GM21576 (cell line): ENCODE results near the gene NUDT16L1.

Experiments used
- ATAC-seq: cut with Tn5 transposase; IDR thresholded peaks from one replicate; pipeline ENCODE4 v1.9.1; 2021; ENCODE audit warnings: mild to moderate bottlenecking, moderate library complexity; ENCODE audit not compliant: unreplicated experiment

The NUDT16L1 gene

DNA sequence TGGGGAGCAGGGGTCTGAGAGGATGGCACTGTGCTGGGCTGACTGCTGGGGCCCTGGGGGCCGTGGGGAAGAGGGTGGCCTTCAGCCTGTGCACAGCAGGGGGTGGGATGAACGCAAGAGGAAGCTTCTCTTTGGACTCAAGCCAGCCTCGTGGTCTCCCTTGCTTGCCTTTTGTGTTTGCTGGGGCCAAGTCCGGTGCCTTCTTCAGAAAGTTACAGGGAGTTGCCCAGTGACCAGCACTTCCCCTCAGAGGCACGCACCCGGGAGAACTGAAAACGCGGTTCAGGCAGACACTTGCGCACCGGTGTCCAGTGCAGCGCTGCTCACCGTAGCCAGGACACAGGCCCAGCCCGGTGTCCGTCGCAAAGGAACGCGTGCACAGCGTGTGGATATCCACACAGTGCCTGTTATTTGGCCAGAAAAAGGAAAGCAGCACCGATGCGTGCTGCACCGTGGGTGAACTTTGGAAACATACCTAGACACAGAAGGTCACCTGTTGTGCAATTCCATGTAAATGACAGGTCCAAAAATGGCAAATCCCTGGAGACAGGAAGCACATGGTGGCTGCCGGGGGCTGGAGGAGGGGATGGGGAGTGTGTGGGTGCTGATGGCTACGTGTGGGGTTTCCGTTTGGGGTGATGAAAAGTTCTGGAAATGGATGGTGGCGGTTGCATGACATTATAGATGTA, 29.4 kb upstream of the NUDT16L1 start:
- ATAC-seq, result no peak

DNA sequence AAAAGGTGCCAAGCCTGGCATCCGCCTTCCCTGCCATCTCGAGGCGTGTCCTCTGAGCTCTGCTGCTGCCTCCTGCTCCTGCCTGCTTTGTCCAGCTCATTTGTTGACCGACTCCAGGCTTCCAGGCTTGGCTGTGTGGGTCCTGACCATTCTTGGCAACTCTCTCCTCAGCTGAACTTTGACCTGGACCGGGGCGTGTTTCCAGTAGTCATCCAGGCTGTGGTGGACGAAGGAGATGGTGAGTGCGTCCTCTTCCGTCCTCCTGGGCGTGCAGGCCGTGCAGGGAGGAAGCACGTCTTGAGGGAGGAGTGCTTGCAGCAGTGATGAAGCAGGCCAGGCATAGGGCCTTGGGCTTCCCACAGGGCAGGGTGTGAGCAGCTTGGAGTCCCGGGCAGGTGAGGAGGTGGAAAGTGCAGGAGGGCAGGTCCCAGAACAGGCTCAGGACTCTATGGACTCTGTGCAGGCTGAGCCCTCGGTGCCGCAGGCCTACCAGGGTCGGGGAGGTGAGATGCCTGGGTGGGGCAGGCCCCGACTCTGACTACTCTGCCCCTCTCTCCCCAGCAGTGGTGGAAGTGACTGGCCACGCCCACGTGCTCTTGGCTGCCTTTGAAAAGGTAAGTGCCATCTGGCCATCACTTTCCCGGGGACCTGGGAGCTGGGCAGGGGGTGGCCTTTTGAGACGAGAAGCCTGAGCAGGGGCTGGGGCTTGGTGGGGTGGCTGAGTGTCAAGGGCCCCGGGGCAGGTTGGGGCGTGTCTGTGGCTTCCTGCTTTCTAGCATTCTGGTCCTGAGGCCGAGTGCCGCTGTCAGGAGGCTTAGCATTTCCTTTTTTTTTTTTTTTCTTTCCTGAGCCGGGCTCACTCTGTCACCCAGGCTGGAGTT, 28.6 kb upstream of the NUDT16L1 start:
- no peak for ATAC-seq

DNA sequence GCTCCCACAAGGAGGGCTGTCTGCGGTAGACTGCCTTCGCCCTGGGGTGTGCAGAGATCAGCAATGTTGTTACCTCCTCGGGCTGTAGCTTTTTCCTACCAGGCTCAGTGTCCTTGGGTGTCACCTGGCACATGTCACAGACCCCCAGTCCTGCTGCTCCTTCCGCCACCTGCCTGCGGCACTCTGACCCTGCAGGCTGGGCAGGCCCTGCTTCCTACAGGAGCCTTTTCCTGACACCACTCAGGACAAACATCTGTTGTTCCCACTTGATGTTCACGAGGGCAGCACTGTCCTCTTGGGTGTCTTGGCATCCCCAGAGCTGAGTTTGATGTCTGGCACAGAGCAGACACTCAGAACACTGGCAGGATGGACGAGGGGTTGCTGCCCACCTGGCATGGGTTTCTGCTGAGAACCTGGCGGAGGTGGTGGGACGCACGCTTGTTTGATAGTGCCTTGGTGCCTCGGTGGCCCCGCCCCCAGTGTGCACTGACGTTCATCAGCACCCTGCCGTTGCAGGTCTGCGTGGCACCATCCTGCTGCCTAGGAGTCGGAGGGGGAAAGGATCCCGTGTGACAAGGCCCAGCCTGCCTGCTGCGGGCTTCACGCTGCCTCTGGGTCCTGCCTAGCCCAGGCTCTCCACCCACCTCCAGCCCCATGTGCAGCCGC, 26.7 kb upstream of the NUDT16L1 start:
- no peak for ATAC-seq

DNA sequence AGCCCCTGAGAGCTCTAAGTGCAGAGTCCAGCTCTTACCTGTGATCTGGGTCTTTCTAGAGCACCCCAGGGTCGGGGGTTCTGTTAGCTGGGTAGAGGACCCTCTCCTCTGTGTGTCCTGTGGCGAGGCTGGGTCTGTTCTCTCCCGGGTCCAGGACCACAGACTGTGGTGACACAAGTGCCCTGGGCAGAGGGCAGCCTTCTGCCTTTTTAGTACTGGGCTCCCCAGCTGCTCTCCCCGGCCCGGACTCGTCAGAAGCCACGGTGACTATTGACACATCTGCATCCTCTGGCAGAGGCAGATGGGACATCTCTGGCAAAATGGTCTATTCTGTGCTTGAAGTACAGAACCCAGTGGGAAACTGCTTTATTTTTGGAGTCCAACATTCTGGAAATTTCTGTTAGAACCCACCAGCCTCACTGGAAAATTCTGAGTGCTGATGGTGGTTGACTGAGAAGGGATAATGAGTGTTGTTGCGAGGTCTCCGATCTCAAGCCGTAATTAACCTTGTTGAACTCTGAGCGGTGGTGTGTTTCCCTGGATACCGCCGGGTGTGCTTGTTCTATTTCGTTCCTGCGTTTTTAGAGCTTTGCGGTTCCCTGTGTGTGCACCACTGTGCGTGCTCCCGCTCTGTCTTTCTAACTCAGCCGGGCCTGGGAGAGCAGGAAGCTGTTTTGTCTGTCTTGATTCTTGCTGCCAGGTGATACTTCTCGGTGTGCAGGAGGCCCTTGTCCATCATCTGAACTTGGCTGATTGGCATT, 26.0 kb upstream of the NUDT16L1 start:
- ATAC-seq, result no peak

DNA sequence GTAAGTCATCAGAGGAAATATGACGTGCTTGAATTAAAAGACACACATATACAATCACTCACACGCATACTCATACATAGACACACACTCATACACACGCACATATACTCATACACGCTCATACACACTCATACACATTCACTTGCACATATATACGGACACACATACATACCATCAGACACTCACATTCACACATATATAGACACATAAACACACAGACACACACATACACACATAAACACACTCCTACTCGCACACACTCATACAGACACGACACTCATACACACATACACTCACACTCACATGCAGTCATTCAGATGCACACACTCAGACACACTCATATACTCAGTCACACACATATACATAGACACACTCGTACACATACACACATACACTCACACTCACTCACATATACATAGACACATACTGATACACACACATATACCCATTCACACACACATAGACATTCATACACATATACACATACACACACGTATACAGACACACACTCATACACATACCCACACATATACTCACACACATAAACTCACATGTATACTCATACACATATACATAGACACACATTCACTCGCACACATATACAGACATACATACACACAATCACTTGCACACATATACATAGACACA, 24.9 kb upstream of the NUDT16L1 start:
- ATAC-seq, result no peak

DNA sequence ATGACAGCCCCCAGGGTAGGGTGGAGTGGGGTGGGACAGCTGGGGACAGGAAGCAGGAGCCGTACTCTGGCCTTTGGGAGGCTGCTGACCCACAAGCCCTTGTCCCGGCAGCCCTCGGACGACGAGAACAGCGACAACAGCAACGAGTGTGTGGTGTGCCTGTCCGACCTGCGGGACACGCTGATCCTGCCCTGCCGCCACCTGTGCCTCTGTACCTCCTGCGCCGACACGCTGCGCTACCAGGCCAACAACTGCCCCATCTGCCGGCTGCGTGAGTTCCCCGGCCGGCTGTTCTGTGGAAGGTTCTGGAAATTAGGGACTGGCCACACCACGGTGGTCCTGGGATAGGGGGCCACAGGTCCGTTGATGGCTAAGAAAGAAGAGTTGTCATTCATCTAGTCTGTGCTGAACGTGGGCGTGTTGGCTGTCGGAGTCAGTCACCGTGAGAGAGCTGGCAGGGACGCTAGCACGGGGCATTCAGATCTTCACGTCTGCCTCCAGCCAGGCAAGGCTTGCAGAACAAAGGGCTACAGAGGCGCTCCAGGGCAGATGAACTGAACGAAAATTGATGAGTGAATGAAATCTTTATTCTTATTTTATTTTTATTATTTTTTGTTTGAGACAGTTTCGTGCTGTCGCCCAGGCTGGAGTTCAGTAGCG, 19.8 kb upstream of the NUDT16L1 start:
- ATAC-seq, result no peak

DNA sequence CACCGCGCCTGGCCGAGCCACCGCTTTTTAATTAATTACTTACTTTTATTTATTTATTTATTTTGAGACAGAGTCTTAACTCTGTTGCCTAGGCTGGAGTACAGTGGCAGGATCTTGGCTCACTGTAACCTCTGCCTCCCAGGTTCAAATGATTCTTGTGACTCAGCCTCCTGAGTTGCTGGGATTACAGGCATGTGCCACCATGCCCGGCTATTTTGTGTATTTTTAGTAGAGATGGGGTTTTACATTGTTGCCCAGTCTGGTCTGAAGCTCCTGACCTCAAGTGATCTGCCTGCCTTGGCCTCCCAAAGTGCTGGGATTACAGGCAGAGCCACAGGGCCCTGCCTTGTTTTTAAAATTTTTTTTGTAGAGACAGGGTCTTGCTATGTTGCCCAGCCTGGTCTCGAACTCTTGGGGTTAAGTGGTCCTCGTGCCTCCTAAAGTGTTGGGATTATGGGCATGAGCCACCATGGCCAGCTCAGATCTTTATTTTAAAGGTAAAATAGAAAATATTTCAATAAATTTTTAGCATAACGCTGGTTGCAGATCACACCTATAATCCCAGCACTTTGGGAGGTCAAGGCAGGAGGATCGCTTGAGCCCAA, 18.3 kb upstream of the NUDT16L1 start:
- ATAC-seq, result no peak

DNA sequence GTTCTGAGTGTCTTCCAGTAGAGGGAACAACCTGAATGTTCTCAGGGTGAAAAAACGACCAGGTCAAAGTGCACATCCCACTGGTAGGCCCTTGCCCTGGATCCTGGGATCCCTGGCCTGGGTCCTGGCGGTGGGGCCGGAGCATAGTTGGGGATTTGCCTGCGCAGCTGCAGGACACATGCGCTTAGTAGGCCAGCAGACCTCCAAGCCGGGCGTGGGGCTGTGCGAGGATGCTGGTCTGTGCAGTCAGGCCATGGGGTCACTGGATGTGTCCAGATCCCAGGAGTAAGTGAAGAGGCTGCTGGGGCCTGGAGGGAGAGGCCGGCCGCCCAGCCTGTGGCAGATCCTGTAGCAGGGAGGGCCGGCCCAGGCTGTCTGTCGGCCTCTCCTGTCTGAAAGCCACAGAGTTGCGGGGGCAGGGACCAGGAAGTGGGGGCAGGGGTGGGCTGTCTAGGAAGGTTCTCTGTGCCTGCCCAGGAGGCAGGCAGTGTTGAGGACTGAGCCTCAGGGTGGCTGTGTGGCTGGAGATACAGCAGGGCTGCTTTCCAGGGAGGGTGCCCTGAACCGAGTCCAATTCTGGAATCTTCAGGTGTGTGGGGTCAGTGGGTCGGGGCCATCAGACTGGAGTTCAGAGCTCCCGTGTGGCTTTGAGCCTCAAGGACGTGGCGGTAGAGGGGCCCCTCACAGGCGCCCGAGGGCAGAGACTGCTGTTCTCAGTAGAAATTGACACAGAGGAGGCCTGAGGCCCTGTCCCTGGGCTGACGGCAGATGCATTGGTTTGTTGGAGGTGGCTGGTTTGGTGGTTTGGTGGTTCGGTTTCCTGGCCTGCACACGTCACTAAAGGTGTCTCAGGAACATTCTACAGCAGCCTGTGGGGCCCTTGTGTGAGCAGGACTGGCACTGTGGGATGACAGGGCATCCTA, 17.2 kb upstream of the NUDT16L1 start:
- no peak for ATAC-seq

DNA sequence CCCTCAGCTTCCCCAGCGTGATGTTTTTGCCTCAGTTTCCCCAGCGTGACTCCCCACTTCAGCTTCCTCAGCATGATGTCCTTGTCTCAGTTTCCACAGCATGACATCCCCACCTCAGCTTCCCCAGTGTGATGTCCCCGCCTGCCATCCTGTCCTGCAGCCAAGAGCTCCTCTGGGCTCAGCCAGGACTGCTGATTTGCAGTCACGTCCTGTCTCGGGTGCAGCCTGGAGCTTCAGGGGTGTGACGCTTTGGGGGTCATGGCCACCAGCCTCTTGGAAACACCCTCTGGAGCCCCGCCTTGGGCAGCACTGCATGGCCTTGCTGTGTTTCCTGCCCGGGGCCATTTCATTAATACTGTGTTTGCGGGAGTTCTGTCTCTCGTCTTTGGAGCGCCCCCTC, 16.5 kb upstream of the NUDT16L1 start:
- ATAC-seq, result no peak

DNA sequence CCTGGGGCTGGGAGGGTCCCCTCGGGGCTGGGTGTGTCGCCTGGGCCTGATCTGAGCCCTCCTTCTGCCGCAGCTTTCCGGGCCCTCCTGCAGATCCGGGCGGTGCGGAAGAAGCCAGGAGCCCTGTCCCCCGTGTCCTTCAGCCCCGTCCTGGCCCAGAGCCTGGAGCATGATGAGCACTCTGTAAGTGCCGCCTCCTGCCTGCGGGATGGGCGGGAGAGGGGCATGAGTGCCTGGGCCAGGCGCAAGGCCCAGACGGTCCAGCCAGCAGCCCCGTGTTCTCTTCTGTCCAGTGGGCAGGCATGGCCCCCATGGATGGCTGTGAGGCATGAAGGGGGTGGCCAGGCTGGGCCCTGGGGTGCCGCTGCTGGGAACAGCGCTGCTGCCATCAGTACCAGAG, 16.0 kb upstream of the NUDT16L1 start:
- no peak for ATAC-seq

DNA sequence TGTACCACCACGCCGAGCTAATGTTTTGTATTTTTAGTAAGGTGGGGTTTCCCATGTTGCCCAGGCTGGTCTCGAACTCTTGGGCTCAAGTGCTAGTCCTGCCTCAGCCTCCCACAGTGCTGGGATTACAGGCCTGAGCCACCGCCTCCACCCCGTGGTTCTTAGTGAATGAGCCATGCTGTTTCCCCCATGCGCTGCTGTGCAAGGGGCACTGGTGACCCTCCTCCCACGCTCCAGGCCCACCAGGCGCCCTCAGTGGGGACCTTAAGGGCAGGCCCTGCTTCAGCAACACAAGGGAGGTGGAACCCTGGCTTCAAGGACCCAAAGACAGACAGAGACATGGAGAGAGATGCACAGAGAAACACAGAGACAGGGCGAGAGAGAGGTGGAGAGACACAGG, 15.4 kb upstream of the NUDT16L1 start:
- ATAC-seq, result no peak

DNA sequence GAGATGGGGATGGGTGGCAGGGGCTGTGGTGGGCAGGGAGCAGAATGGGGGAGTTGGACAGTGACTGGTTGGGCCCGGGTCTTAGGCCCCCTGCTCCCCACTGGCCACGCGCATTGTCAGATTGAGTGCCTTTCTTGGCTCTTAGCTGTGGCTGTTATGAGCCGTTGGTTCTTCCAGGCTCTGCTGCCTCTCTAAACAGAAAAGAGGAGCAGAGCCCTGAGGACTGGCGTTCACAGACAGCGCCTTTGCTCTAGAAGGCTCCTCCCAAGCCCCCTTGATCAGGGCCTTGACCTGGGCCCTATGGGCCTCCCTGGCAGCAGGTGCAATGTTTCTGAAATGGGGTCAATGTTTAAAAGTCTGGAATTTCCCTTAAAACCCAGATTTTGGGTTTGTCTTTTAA, 14.8 kb upstream of the NUDT16L1 start:
- no peak for ATAC-seq

DNA sequence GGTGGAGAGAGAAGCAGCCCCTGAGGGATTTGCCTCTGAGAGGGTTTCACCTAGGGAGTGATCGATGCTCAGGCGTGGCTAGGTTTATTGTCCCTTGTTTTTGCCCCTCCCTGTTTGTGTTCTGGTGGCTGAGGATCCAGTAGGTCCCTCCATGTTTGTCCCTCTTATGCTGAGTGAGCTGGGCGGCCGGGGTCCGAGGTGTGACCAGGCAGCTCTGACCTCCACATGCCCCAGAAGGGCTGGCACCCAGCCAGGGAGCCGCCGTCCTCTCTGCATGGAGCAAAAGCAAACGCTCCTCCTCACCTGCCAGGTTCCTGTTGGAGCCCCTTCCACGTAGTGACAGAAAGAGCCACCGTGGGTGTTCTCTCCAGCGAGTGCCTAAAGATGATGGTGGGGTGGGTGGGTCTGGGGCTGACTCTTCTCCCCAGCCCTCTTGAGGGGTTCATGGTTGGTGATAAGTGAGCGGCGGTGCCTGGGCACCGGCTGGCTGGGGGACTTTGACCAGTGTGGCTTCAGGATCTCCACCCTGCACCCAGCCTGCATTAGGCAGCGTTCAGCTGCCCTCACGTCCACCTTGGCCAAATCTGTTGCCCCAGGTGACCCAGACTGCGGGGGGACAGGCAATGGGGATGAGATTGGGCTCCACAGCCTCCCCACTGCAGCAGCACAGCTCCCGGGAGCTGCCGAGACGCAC, 14.1 kb upstream of the NUDT16L1 start:
- no peak for ATAC-seq

DNA sequence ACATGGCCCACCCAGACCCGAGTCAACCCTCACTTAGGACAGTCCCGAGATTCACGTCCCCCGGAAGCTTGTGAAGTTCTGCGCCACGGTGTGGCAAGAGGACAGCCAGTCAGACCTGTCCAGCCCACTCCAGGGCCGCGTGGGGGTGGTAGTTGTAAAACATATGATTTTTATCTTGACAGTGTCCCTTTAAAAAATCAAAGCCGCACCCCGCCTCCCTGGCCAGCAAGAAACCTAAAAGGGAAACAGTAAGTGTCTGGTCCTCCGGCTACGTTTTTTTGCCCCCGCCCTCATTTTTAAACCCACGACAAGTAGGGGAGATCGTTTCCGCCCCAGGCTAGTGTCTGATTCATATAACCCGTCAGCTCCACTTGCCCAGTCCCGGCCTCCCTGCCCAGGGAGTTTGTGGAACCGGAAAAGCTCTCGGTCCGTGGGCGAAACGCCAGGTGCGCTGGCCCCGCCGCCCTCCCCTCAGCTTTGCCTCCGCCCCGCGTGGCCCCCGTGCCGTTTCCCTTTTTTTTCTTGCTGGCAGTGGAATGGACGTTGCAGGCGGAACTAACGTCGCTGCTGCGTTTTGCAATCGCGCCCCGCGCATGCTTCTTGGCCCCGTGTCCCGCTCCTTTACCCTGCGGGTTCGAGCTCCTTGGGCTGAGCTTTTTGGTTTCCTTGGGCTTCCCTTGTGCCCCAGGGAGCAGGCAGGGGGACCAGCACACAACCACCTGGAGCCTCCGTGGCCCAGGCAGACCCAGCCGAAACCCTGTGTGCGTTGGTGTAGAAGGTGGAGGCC, 13.3 kb upstream of the NUDT16L1 start:
- ATAC-seq, result no peak

DNA sequence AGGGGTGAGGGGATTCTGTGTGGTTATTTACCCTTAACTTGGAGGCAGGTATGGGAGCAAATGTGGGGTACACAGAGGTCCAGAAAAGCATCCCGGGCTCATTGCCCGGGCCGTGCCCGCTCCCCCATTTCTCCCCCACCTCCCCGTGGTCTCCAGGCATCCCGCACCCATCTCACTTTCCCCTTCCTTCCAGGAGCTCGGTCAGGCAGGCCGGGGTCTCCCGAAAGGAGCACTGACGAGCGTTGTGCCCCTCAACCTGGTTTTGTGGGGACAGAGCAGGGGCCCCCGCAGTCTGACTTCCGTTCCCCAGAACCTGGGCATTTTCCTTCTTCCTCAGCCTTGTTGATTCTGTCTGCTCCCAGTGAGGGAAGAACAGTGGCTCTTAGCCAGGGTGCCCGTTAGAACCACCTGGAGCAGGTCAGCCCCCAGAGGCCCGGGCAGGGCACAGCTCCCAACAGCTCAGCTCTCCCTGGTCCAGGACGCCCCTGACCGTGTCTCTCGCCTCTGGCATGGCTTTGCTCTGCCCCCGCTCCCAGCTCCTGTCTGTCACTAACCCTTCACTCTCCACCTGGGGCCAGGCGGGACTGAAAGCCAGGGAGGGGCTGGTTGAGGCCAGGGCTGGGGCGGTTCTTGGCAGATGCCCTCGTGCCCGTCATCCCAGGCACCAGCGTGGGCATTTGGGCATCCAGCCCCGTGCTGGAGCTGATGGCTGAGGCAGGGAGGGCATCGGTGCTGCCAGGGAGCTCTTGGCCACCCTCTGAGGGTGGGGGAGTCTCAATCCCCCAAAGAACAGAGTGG, 12.5 kb upstream of the NUDT16L1 start:
- ATAC-seq, result no peak

DNA sequence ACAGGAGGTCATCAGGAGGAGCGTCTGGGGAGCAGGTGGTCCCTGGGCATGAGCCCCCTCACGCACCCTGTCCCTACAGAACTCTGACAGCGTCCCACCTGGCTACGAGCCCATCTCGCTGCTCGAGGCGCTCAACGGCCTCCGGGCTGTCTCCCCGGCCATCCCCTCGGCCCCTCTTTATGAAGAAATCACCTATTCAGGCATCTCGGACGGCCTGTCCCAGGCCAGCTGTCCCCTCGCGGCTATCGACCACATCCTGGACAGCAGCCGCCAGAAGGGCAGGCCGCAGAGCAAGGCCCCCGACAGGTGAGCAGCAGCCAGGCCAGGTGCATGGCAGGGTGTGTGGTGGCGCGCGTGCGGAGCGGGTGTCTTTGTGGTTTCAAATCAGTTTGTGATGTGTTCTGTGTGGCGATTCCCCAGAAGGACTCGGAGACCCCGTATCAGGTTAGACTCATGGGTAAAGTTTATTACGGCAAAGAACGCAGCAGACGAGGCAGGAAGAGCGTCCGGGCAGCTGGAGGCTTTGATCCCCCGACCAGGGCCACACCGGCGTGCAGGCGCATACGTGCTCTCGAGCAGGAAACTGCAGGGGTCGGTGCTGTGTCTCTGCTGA, 11.8 kb upstream of the NUDT16L1 start:
- no peak for ATAC-seq
